ENCODE results near the gene ADRB2.

- TF ChIP-seq CTCF (IDR thresholded peaks at IDR 0.05) (no peak), SIN3A (IDR thresholded peaks at IDR 0.05; ENCODE audit: borderline replicate concordance, insufficient read depth, low read depth, low read length) (no peak), POLR2AphosphoS5 (IDR thresholded peaks at IDR 0.05; ENCODE audit: low read depth, low read length) (no peak), REST (IDR thresholded peaks at IDR 0.05; ENCODE audit: insufficient read depth in 1 of 2, low read depth in 2 of 2, low read length in 1 of 2) (no peak), TCF7L2 (IDR thresholded peaks at IDR 0.05; ENCODE audit: low read depth, low read length) (no peak)
These were observed 11.9 kb downstream of the ADRB2 start for GRCh38 chr5:148838357-148838756.

All from Panc1 (cell line).